B cell (primary cell): Measurements from ENCODE around the gene EID1. TPM values are rescaled to one million over a fixed set of nuclear protein-coding genes. Genes with fewer than 3 reads are reported as not detected.

ENCODE experiments used
- ATAC-seq: fragments of 200-7000 bp; cut with Tn5 transposase; one replicate; pipeline ENCODE4 v1.10.0; 2021; ENCODE audit warnings: low read depth, mild to moderate bottlenecking, moderate number of reproducible peaks, moderate library complexity
- CTCF ChIA-PET: fragments of 350-600 bp; sonication (Branson Sonifier 250); formaldehyde crosslinking; loops from one replicate; lab custom pipeline; 2021; ENCODE audit warnings: antibody characterized with exemption, inconsistent platforms; lab: Charles Lee
- POLR2A ChIA-PET: fragments of 350-600 bp; sonication (Branson Sonifier 250); formaldehyde crosslinking; loops from one replicate; lab custom pipeline; 2021; ENCODE audit warnings: antibody characterized with exemption; lab: Charles Lee
- DNase-seq: peaks from one replicate; pipeline ENCODE4 v3.0.0; 2013
- H2AFZ ChIP-seq: 2 replicates; pipeline ENCODE4 v1.6.1; 2012; ENCODE audit warnings: mild to moderate bottlenecking, low read depth, low read length; ENCODE audit not compliant: insufficient read depth, poor library complexity, severe bottlenecking
- H3K27ac ChIP-seq, 2 donors: 1 replicate in 1 of 2; 2 replicates in 1 of 2; pipeline ENCODE4 v1.5.1; 2012 to 2013; ENCODE audit warnings: low read length in 2 of 2, mild to moderate bottlenecking in 2 of 2, moderate library complexity in 1 of 2
- H3K27me3 ChIP-seq, 4 experiments: fragments of 200-600 bp in 1 of 4; sonication (generic) in 1 of 4; replicated peaks in 1 of 4; 1 replicate in 2 of 4; 2 replicates in 2 of 4; pipeline versions ENCODE4 v1.6.1 to v1.7.0; 2013 to 2016; ENCODE audit warnings: low read length in 3 of 4, mild to moderate bottlenecking in 2 of 4, mixed read lengths in 1 of 4, moderate library complexity in 1 of 4; ENCODE audit not compliant: insufficient read depth in 4 of 4, control insufficient read depth in 3 of 4; ENCODE audit errors: control extremely low read depth in 1 of 4
- H3K36me3 ChIP-seq, 2 experiments: replicated peaks in 1 of 2; 1 replicate in 1 of 2; 2 replicates in 1 of 2; pipeline versions ENCODE4 v1.6.1 to v1.7.1; 2013; ENCODE audit warnings: low read length in 1 of 2; ENCODE audit not compliant: insufficient read depth in 2 of 2, control insufficient read depth in 1 of 2; ENCODE audit errors: control extremely low read depth in 1 of 2, extremely low read depth in 1 of 2
- H3K4me1 ChIP-seq, 2 donors: fragments of 200-600 bp in 1 of 2; sonication (generic) in 1 of 2; 1 replicate in 1 of 2; 2 replicates in 1 of 2; pipeline versions ENCODE4 v1.5.1 to v1.6.1; 2013 to 2017; ENCODE audit warnings: low read length in 2 of 2; ENCODE audit not compliant: control insufficient read depth in 2 of 2, insufficient read depth in 2 of 2
- H3K4me2 ChIP-seq: replicated peaks from 2 replicates; pipeline ENCODE3; 2012; ENCODE audit warnings: mild to moderate bottlenecking, low read depth, low read length; ENCODE audit not compliant: poor library complexity, severe bottlenecking
- H3K4me3 ChIP-seq, 5 experiments: fragments of 200-600 bp in 1 of 5; sonication (generic) in 1 of 5; 1 replicate in 3 of 5; 2 replicates in 2 of 5; pipeline versions ENCODE4 v1.5.1 to v1.7.0; 2011 to 2016; ENCODE audit warnings: low read length in 4 of 5, mild to moderate bottlenecking in 4 of 5, low read depth in 2 of 5, control low read depth in 1 of 5, moderate library complexity in 1 of 5; ENCODE audit not compliant: insufficient read depth in 1 of 5; ENCODE audit errors: control extremely low read depth in 1 of 5, extremely low read depth in 1 of 5
- H3K79me2 ChIP-seq: fragments of 200-600 bp; sonication (generic); one replicate; pipeline ENCODE4 v1.6.0; 2016; ENCODE audit warnings: low read length; ENCODE audit not compliant: control insufficient read depth, insufficient read depth
- H3K9ac ChIP-seq: fragments of 200-600 bp; sonication (generic); 2 replicates; pipeline ENCODE4 v1.6.1; 2017; ENCODE audit warnings: mild to moderate bottlenecking, low read length, moderate library complexity
- H3K9me3 ChIP-seq, 3 donors: one replicate each; pipeline versions ENCODE4 v1.6.1 to v1.7.1; 2013; ENCODE audit warnings: low read length in 2 of 3; ENCODE audit not compliant: control insufficient read depth in 2 of 3, insufficient read depth in 1 of 3; ENCODE audit errors: control extremely low read depth in 1 of 3
- H4K20me1 ChIP-seq: 2 replicates; pipeline ENCODE4 v1.6.0; 2012; ENCODE audit warnings: mild to moderate bottlenecking, low read length; ENCODE audit not compliant: insufficient read depth, control insufficient read depth, poor library complexity, severe bottlenecking
- H3K27ac Mint-ChIP-seq: one replicate; pipeline ENCODE4 v1.8.0; 2021; ENCODE audit warnings: mixed read lengths
- H3K27me3 Mint-ChIP-seq: one replicate; pipeline ENCODE4 v1.8.0; 2021; ENCODE audit warnings: mixed read lengths
- H3K4me1 Mint-ChIP-seq: one replicate; pipeline ENCODE4 v1.8.0; 2021; ENCODE audit warnings: mixed read lengths
- H3K4me3 Mint-ChIP-seq: one replicate; pipeline ENCODE4 v1.8.0; 2021; ENCODE audit warnings: mixed read lengths
- H3K9me3 Mint-ChIP-seq: one replicate; pipeline ENCODE4 v1.8.0; 2022; ENCODE audit warnings: mixed read lengths; ENCODE audit not compliant: insufficient read depth
- EZH2 ChIP-seq: IDR thresholded peaks from 2 replicates; pipeline ENCODE4 v1.6.1; 2012; ENCODE audit warnings: borderline replicate concordance, low read depth, mild to moderate bottlenecking, moderate library complexity, low read length; ENCODE audit not compliant: insufficient read depth, poor library complexity, severe bottlenecking
- WGBS: methylation state at CpG from one replicate; pipeline ENCODE4 v1.1.5; 2013; ENCODE audit warnings: missing lambda C conversion rate; ENCODE audit not compliant: insufficient coverage; 5-methylcytosine and 5-hydroxymethylcytosine counted together
- intact Hi-C: fragments of 100-400 bp; cut with micrococcal nuclease; formaldehyde crosslinking; loops from one replicate; pipeline ENCODE4 v1.10.0; 2022
- polyA minus RNA-seq: library from RNA; depleted of rRNA, polyadenylated mRNA; stranded (reverse); fragments of >200 nt; gene quantifications from 2 replicates; pipeline ENCODE4 v1.2.3, GENCODE V29; 2012
- polyA plus RNA-seq: library from polyadenylated mRNA; depleted of rRNA; stranded (reverse); fragments of >200 nt; gene quantifications from 2 replicates; pipeline ENCODE4 v1.2.3, GENCODE V29; 2012
- total RNA-seq, 2 donors: library from RNA; stranded (reverse); fragments of 120-200 nt in 1 of 2; gene quantifications; 1 replicate in 1 of 2; 2 replicates in 1 of 2; pipeline versions ENCODE4 v1.2.3 to v1.2.4, GENCODE V29; 2013 to 2022
- TF ChIP-seq, protein P1 (sequence below): fragments of 200-600 bp; IDR thresholded peaks from one replicate; pipeline ENCODE4 v1.8.0; 2022; ENCODE audit warnings: antibody characterized with exemption, mild to moderate bottlenecking

EID1 gene, protein sequence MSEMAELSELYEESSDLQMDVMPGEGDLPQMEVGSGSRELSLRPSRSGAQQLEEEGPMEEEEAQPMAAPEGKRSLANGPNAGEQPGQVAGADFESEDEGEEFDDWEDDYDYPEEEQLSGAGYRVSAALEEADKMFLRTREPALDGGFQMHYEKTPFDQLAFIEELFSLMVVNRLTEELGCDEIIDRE
- total RNA-seq (56.5 and 62.7 TPM in 2 replicates), polyA plus RNA-seq (30.2 and 34.6 TPM in 2 replicates), polyA minus RNA-seq (34.2 and 51.2 TPM in 2 replicates)
- 150 TPM for total RNA-seq (2013)

DNA sequence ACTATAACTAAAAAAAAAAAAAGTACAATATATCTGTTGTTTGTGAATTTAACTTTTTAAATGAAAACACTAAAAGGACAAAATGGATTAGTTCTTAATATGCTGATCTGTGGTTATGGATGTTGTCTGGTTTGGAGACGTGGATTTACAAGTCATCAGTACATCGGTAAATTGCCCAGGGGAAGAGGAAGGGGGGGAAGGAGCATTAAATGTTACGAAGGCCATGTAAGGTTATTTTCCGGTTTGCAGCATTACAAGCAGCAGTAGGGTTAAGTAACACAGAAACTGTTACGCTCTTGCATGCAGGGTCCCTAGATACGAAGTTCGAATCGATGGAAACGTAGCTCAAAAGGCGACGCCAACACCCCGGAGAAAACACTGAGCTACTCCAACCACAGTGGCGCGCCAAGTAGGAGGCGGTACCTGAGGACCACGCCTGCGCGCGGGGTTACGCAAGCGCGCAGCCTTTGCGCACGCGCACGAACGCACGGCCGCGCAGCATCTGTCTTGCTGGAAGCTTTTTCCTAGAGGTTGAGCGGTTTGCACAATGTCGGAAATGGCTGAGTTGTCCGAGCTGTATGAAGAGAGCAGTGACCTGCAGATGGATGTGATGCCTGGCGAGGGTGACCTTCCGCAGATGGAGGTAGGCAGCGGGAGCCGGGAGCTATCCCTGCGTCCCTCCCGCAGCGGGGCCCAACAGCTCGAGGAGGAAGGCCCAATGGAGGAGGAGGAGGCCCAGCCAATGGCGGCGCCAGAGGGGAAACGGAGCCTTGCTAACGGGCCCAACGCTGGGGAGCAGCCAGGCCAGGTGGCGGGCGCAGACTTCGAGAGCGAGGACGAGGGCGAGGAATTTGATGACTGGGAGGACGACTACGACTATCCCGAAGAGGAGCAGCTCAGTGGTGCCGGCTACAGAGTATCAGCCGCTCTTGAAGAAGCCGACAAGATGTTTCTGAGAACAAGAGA lies at the start of gene EID1:
TSS of gene EID1 (plus strand) at position 505 of the 966 bp plus-strand sequence. CDS start at position 548, 43 bp downstream.
- H4K20me1 ChIP-seq, result no peaks in the 10 kb centered on the region
- peaks cover 0 to 4% (median 1%) of the 10 kb centered on the region in 4 experiments for H3K27me3 ChIP-seq
- intact Hi-C loops, result loop anchor here (1.0 to 5.0 kb wide), 5 partner anchors 67 to 744 kb away; partner anchors contain the start of genes CEP152, COPS2, DTWD1 and FAM227B
- peak within 1 kb of the TSS; percentile 86 for H3K4me2 ChIP-seq
- H3K4me3 ChIP-seq, result peak within 1 kb of the TSS; percentile 56 to 91 (median 82)
- H2AFZ ChIP-seq, result peak within 1 kb of the TSS; percentile 95
- Mint-ChIP-seq H3K9me3 (no peaks in the 10 kb centered on the region), H3K4me1 (peaks cover 25% of the 10 kb centered on the region), H3K27ac (peak within 1 kb of the TSS; percentile 99), H3K27me3 (peaks cover 8% of the 10 kb centered on the region), H3K4me3 (peak within 1 kb of the TSS; percentile 100)
- ATAC-seq (peak; percentile 95), DNase-seq (peak; percentile 95)
- CTCF ChIA-PET, result interaction anchor here (0.6 to 2.2 kb wide), 9 partner anchors 16 to 1481 kb away, joined by 3 to 14 read pairs (median 4); partner anchors contain the start of gene SECISBP2L
- H3K36me3 ChIP-seq, result no peaks in the 10 kb centered on the region
- H3K79me2 ChIP-seq, result peaks cover 12% of the 10 kb centered on the region
- WGBS, result under 1% methylated on average over 58 of the region's 58 CpGs
- TF ChIP-seq EZH2, result no peak
- TF ChIP-seq, protein P1, sequence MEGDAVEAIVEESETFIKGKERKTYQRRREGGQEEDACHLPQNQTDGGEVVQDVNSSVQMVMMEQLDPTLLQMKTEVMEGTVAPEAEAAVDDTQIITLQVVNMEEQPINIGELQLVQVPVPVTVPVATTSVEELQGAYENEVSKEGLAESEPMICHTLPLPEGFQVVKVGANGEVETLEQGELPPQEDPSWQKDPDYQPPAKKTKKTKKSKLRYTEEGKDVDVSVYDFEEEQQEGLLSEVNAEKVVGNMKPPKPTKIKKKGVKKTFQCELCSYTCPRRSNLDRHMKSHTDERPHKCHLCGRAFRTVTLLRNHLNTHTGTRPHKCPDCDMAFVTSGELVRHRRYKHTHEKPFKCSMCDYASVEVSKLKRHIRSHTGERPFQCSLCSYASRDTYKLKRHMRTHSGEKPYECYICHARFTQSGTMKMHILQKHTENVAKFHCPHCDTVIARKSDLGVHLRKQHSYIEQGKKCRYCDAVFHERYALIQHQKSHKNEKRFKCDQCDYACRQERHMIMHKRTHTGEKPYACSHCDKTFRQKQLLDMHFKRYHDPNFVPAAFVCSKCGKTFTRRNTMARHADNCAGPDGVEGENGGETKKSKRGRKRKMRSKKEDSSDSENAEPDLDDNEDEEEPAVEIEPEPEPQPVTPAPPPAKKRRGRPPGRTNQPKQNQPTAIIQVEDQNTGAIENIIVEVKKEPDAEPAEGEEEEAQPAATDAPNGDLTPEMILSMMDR, result no peak
- H3K9ac ChIP-seq, result peak within 1 kb of the TSS; percentile 85
- no peaks in the 10 kb centered on the region for H3K9me3 ChIP-seq
- H3K27ac ChIP-seq, result peak within 1 kb of the TSS; percentile 79 to 83
- H3K4me1 ChIP-seq, result peaks cover 0 to 12% of the 10 kb centered on the region in 2 donors
- POLR2A ChIA-PET, result interaction anchor here (0.9 to 1.3 kb wide), 7 partner anchors 11 to 1477 kb away, joined by 3 to 8 read pairs (median 3); partner anchors contain the start of genes CEP152, DTWD1, FAM227B and GABPB1
